Gastrocnemius medialis (tissue), 4 donors: ENCODE data around the gene LARP1B. TPM values are rescaled to one million over a fixed set of nuclear protein-coding genes. Genes with fewer than 3 reads are reported as not detected.
"Not testable (repeated sequence)": the region's sequence is repeated elsewhere in the genome, so short reads cannot be mapped to it uniquely, and the experiment has no call there.

Experiments used
- ATAC-seq, 2 donors: fragments of 150-250 bp; one replicate each; pipeline ENCODE4 v1.9.1; 2016
- DNase-seq, 2 donors: peaks; one replicate each; pipeline ENCODE4 v3.0.0-alpha.2; 2019
- H3K27ac ChIP-seq, 4 donors: fragments of 200-600 bp; sonication (generic); 1 replicate in 1 of 4; 2 replicates in 3 of 4; pipeline ENCODE4 v1.5.1; 2016 to 2018; ENCODE audit warnings: mild to moderate bottlenecking in 2 of 4, moderate library complexity in 1 of 4
- H3K27me3 ChIP-seq, 3 donors: fragments of 200-600 bp; sonication (generic) in 2 of 3; 1 replicate in 1 of 3; 2 replicates in 2 of 3; pipeline versions ENCODE4 v1.5.1 to v1.6.0; 2016 to 2019; ENCODE audit warnings: mild to moderate bottlenecking in 1 of 3, moderate library complexity in 1 of 3
- H3K36me3 ChIP-seq, 2 donors: fragments of 200-600 bp; sonication (generic) in 1 of 2; one replicate each; pipeline ENCODE4 v1.5.1; 2017 to 2018
- H3K4me1 ChIP-seq, 2 donors: fragments of 200-600 bp; sonication (generic) in 1 of 2; one replicate each; pipeline ENCODE4 v1.5.1; 2016 to 2017; ENCODE audit warnings: mild to moderate bottlenecking in 2 of 2
- H3K4me3 ChIP-seq, 4 donors: fragments of 200-600 bp; sonication (generic) in 3 of 4; 1 replicate in 1 of 4; 2 replicates in 3 of 4; pipeline ENCODE4 v1.5.1; 2016 to 2019; ENCODE audit warnings: mild to moderate bottlenecking in 2 of 4
- H3K9me3 ChIP-seq, 3 donors: fragments of 200-600 bp; sonication (generic) in 2 of 3; 1 replicate in 1 of 3; 2 replicates in 2 of 3; pipeline ENCODE4 v1.5.1; 2016 to 2019
- CTCF ChIP-seq, 5 experiments: fragments of 450-650 bp in 3 of 5; fragments of 200-600 bp in 2 of 5; sonication (generic) in 2 of 5; IDR thresholded peaks in 4 of 5; conservative IDR thresholded peaks in 1 of 5; 1 replicate in 4 of 5; 2 replicates in 1 of 5; pipeline ENCODE4 v1.5.1; 2016 to 2019; ENCODE audit warnings: antibody characterized with exemption in 5 of 5, mild to moderate bottlenecking in 3 of 5, moderate library complexity in 3 of 5
- POLR2A ChIP-seq, 2 donors: fragments of 450-650 bp; IDR thresholded peaks; one replicate each; pipeline ENCODE4 v1.6.1; 2017; ENCODE audit warnings: antibody characterized with exemption in 2 of 2, mild to moderate bottlenecking in 2 of 2, moderate library complexity in 2 of 2
- in situ Hi-C, 4 donors: fragments of 200-750 bp; cut with MboI; loops; one replicate each; pipeline versions ENCODE4 v1.15.0 to v1.8.0; 2017; ENCODE audit warnings: low sequenced_read_pairs in 4 of 4
- intact Hi-C: fragments of 100-400 bp; cut with DNase I; formaldehyde crosslinking; loops from one replicate; pipeline ENCODE4 v1.15.1; 2023; ENCODE audit warnings: low total_unique reads
- total RNA-seq, 4 donors: library from RNA; depleted of rRNA; stranded (reverse); fragments of >200 nt; gene quantifications; one replicate each; pipeline versions ENCODE4 v1.1.0 to v1.2.3, GENCODE V29; 2016

LARP1B gene
- total RNA-seq, 4 donors from 2014 or later: 19.5 to 23.5 (median 22.8) TPM

GRCh38 chr4:128256539-128256938 is 195.4 kb downstream of the LARP1B start:
- H3K4me1 ChIP-seq: no peaks in the 10 kb centered on the region
- intact Hi-C loops (no loop called here), in situ Hi-C loops (no loop called here)
- ATAC-seq (no peak), DNase-seq (no peak)
- H3K27me3 ChIP-seq: no peaks in the 10 kb centered on the region
- TF ChIP-seq POLR2A (IDR thresholded peaks at IDR 0.05) (no peak), CTCF (IDR thresholded peaks at IDR 0.05 in 4 of 5, conservative IDR thresholded peaks at IDR 0.05 in 1 of 5) (no peak)
- no peaks in the 10 kb centered on the region for H3K36me3 ChIP-seq
- H3K9me3 ChIP-seq: no peaks in the 10 kb centered on the region
- H3K27ac ChIP-seq: no peak overlapping the region
- H3K4me3 ChIP-seq: no peak overlapping the region

GRCh38 chr4:128258166-128258565 is 197.1 kb downstream of the LARP1B start:
- H3K9me3 ChIP-seq, intact Hi-C loops, ATAC-seq, H3K4me3 ChIP-seq, H3K27ac ChIP-seq, H3K36me3 ChIP-seq, H3K27me3 ChIP-seq, H3K4me1 ChIP-seq, in situ Hi-C loops, DNase-seq: not testable (repeated sequence)

- H3K27me3 ChIP-seq, in situ Hi-C loops, DNase-seq, ATAC-seq, intact Hi-C loops, H3K27ac ChIP-seq, H3K4me3 ChIP-seq, H3K36me3 ChIP-seq, H3K4me1 ChIP-seq, H3K9me3 ChIP-seq: not testable (repeated sequence)
Observed at GRCh38 chr4:128259889-128260288, 198.8 kb downstream of the LARP1B start.

Other genes starting within 250 kb of the LARP1B start
- gene PLK4, start 180.4 kb upstream of the LARP1B start, total RNA-seq: under 1 TPM in 2 of 4 donors, not detected in 2; 0.11 to 0.98 TPM
- 10 to 100 TPM in 1 of 4 donors, 1 to 10 TPM in 3; 5.6 to 13.2 (median 7.5) TPM for gene MFSD8, start 96.1 kb upstream of the LARP1B start, total RNA-seq
- 1 to 10 TPM; 3.9 to 7.8 (median 5.8) TPM for gene ABHD18, start 95.9 kb upstream of the LARP1B start, total RNA-seq
- gene PGRMC2, start 226.5 kb downstream of the LARP1B start, total RNA-seq: 10 to 100 TPM in 3 of 4 donors, 1 to 10 TPM in 1; 8.3 to 26.7 (median 13.0) TPM